ENCODE results near the gene H2AZ1. TPM values are rescaled to one million over a fixed set of nuclear protein-coding genes. Genes with fewer than 3 reads are reported as not detected.

Gene H2AZ1
- total RNA-seq = 10 to 100 TPM; 73.0 to 91.5 TPM
- polyA plus RNA-seq (ENCODE audit: insufficient read depth, low read depth, low replicate concordance) = 260 TPM
- long read RNA-seq, donor 1, transcript H2AFZ-201 (5 exons, 979 nt) = major isoform, 180 of 216 reads
- long read RNA-seq, donor 1, transcript H2AFZ-203 (4 exons, 1,254 nt) = minor isoform, 13 of 216 reads
- long read RNA-seq, donor 1, partial matches to known transcripts = 0 of 216 reads
- long read RNA-seq, donor 1, other reads (novel, unspliced or antisense) = 23 of 216 reads
- long read RNA-seq, donor 2, transcript H2AFZ-203 (4 exons, 1,254 nt) = minor isoform, 7 of 192 reads
- long read RNA-seq, donor 2, transcript H2AFZ-201 (5 exons, 979 nt) = major isoform, 171 of 192 reads
- long read RNA-seq, donor 2, partial matches to known transcripts = 6 of 192 reads
- long read RNA-seq, donor 2, other reads (novel, unspliced or antisense) = 6 of 192 reads

DNA sequence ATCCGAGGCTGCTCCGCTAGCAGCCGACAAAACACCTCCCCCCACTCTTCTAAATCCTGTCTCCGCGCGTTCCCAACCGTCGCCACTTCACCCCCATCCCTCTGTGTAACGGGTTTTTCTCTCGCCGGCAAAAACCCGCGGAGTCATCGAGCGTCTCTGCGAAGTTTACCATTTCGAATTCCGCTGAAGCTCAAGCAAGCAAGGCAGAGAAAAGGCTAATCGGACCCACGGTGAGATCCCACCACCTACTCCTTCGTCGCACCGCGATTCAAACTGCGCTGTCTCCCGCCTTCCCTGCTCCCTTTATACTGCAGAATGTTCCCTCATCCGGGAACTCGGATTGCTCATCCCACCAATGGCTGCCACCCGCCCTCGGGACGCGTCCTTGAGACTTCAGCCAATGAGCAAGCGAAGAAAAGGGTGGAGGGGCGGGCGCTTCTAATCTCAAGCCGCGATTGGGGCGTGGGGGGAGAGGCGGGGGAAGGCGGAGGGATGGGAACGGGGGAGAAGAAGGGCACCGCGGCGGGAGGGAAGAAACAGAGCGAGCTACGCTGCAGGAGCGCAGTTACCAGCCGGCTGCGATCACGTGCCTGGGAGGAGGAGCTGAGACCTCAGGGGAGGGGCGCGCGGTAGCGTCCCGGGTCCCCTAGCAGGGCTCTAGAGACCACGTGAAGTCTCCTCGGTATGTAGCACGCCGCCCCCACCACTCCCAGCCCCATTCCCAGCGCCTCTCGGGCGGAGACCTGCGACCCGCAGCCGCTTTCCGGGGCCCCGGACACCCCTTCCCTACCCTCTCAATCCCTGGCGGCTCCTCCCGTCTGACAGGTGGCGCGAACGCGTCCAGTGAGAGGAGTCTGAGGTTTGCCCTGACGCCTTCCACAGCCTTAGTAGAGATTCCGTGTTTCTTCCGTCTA, at the start of gene H2AZ1:
TSS of gene H2AZ1 (minus strand) at position 277 of the 914 bp plus-strand sequence. CDS start at position 172, 105 bp downstream.
- peak; percentile 99 for DNase-seq
- Histone ChIP-seq H3K36me3 (ENCODE audit: low read depth, missing control alignments) (no peaks in the 10 kb centered on the region), H3K4me3 (peak within 1 kb of the TSS; percentile 81 to 84), H3K27ac (peak within 1 kb of the TSS; percentile 92 to 93), H3K27me3 (no peaks in the 10 kb centered on the region), H3K9me3 (no peaks in the 10 kb centered on the region), H3K4me1 (peaks cover 18% of the 10 kb centered on the region)
- TF ChIP-seq, protein P1, sequence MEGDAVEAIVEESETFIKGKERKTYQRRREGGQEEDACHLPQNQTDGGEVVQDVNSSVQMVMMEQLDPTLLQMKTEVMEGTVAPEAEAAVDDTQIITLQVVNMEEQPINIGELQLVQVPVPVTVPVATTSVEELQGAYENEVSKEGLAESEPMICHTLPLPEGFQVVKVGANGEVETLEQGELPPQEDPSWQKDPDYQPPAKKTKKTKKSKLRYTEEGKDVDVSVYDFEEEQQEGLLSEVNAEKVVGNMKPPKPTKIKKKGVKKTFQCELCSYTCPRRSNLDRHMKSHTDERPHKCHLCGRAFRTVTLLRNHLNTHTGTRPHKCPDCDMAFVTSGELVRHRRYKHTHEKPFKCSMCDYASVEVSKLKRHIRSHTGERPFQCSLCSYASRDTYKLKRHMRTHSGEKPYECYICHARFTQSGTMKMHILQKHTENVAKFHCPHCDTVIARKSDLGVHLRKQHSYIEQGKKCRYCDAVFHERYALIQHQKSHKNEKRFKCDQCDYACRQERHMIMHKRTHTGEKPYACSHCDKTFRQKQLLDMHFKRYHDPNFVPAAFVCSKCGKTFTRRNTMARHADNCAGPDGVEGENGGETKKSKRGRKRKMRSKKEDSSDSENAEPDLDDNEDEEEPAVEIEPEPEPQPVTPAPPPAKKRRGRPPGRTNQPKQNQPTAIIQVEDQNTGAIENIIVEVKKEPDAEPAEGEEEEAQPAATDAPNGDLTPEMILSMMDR (IDR thresholded peaks at IDR 0.05) = no peak
- TF ChIP-seq POLR2A (IDR thresholded peaks at IDR 0.05) = peak; percentile 79
- intact Hi-C loops (cut with DNase I; ENCODE audit: low total_unique reads) = no loop called here
- 0 to 1% methylated on average over 59 to 76 of the region's 76 CpGs for WGBS, 2 donors

DNA sequence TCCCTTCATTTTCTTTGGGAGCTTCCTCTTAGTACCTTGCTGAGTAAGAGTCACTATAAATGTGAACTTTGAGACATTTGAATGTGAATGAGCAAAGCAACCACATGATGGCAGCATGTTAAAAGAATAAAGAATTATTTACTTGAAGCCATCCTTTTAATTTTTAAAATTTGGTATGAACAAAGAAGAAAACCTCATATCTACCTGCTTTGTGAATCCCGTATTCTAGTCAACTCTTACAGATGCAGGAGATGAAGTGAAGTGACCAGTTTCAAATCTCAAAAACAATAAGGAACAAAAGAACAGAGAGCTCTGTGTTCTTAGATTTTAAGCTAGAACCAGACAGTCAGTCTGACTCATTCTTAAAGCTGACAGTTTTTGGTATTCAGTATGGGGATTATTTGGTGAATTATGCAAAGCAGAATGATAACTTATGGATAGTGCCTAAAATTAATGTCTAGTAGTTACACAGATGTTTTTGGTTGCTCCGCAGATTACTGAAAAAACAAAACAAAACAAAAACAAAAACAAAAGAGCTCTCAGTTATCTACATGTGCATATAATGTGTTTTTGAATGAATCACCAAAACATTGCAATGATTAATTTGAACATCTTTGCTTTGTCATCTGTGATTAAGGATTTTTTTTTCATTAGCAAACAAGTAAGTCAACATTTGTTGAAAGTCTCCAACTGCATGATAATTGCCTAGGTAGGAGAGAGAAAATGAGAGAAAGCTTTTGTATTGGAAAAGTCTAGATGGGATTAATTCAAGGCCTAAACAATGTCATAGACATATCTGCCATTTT, 48.2 kb upstream of the H2AZ1 start:
- TF ChIP-seq POLR2A (IDR thresholded peaks at IDR 0.05) = no peak
- TF ChIP-seq, protein P1 (IDR thresholded peaks at IDR 0.05) = peak in 1 of 3 experiments; percentile 23
- no peak for DNase-seq
- H3K36me3 ChIP-seq (ENCODE audit: low read depth, missing control alignments) = no peaks in the 10 kb centered on the region
- WGBS, 2 donors = 53 to 64% methylated on average over 2 of the region's 2 CpGs
- no peaks in the 10 kb centered on the region for H3K27me3 ChIP-seq
- H3K4me1 ChIP-seq = no peaks in the 10 kb centered on the region
- H3K27ac ChIP-seq = no peak overlapping the region
- no peaks in the 10 kb centered on the region for H3K9me3 ChIP-seq
- intact Hi-C loops (cut with DNase I; ENCODE audit: low total_unique reads) = no loop called here
- no peak overlapping the region for H3K4me3 ChIP-seq

DNA sequence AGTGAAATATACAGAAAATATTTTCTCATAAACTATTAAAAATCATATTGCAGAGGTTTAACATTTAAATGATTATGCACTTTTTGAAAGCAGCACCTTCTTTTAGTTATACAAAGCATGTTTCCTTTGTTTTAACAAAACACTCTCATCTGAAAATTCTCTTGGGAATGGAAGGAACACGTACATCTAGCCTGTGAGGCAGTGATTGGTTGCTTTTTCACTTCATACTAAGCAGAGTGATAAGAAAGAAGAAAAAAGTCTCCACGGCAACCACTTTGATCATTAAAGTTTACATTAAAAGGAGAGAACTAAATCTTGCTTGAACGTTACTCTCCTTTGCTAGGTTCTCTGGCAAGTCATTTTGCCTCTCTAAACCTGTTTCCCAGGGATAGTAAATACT, 41.7 kb upstream of the H2AZ1 start:
- WGBS, 2 donors = 54 to 56% methylated on average over 3 of the region's 3 CpGs
- no peaks in the 10 kb centered on the region for H3K4me1 ChIP-seq
- no peak for TF ChIP-seq POLR2A (IDR thresholded peaks at IDR 0.05)
- TF ChIP-seq, protein P1 (IDR thresholded peaks at IDR 0.05) = no peak

DNA sequence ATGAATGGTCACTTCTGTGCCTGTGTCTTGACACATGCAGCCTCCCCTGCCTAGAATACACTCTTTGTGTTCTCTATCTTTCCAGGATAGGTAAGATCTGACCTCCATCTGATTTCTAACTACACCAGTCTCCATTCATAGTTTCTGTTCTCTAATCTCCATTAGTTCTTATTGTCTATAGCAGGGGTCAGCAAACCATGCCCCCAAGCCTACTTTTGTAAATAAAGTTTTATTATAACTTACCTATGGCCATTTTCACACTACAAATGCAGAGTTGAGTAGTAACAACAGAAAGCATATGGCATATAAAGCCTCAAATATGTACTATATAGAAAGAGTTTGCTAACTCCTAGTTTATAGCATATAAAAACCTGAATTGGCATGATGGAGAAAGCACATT, 37.6 kb upstream of the H2AZ1 start:
- TF ChIP-seq, protein P1 (IDR thresholded peaks at IDR 0.05) = no peak
- TF ChIP-seq POLR2A (IDR thresholded peaks at IDR 0.05) = no peak
- no peaks in the 10 kb centered on the region for H3K9me3 ChIP-seq
- intact Hi-C loops (cut with DNase I; ENCODE audit: low total_unique reads) = no loop called here

More for the DNA sequence above, 41.7 kb upstream of the H2AZ1 start:
- DNase-seq = no peak
- Histone ChIP-seq H3K27me3 (no peaks in the 10 kb centered on the region), H3K9me3 (no peaks in the 10 kb centered on the region), H3K4me3 (no peak overlapping the region), H3K36me3 (ENCODE audit: low read depth, missing control alignments) (no peaks in the 10 kb centered on the region), H3K27ac (no peak overlapping the region)
- intact Hi-C loops (cut with DNase I; ENCODE audit: low total_unique reads) = no loop called here

More for the DNA sequence above, 37.6 kb upstream of the H2AZ1 start:
- H3K27ac ChIP-seq = no peak overlapping the region
- no peaks in the 10 kb centered on the region for H3K4me1 ChIP-seq
- H3K4me3 ChIP-seq = no peak overlapping the region
- no peaks in the 10 kb centered on the region for H3K36me3 ChIP-seq (ENCODE audit: low read depth, missing control alignments)
- H3K27me3 ChIP-seq = no peaks in the 10 kb centered on the region
- DNase-seq = no peak

Data from testis (tissue), 5 donors.